Activated CD4-positive, CD25-positive, alpha-beta regulatory T cell treated with anti-CD3 and anti-CD28 coated beads, Interleukin-2, amount 50 U/mL, for 16 hours (primary cell): Measurements from ENCODE around the gene ADGRG6.
"Not testable (repeated sequence)": the region's sequence is repeated elsewhere in the genome, so short reads cannot be mapped to it uniquely, and the experiment has no call there.

ENCODE experiments used
- DNase-seq: peaks from one replicate; pipeline ENCODE4 v3.0.0-alpha.2; 2020; ENCODE audit warnings: low read depth, low spot score

The ADGRG6 gene

GRCh38 chr6:142301651-142302391, at the start of gene ADGRG6:
TSS of gene ADGRG6 (plus strand) at chr6:142302007. CDS start at chr6:142302330, 323 bp downstream.
- DNase-seq, result no peak

GRCh38 chr6:142254513-142254912, 47.3 kb upstream of the ADGRG6 start:
- no peak for DNase-seq

- no peak for DNase-seq
These were observed 46.0 kb upstream of the ADGRG6 start for GRCh38 chr6:142255785-142256184.

GRCh38 chr6:142258305-142258704, 43.5 kb upstream of the ADGRG6 start:
- no peak for DNase-seq

GRCh38 chr6:142258757-142259156, 43.0 kb upstream of the ADGRG6 start:
- no peak for DNase-seq

- no peak for DNase-seq
These were observed 41.1 kb upstream of the ADGRG6 start for GRCh38 chr6:142260748-142261147.

GRCh38 chr6:142262231-142262630, 39.6 kb upstream of the ADGRG6 start:
- DNase-seq, result no peak

GRCh38 chr6:142265476-142265875, 36.3 kb upstream of the ADGRG6 start:
- no peak for DNase-seq

- DNase-seq, result no peak
These were observed 35.7 kb upstream of the ADGRG6 start for GRCh38 chr6:142266060-142266459.

GRCh38 chr6:142271476-142271875, 30.3 kb upstream of the ADGRG6 start:
- DNase-seq, result no peak

GRCh38 chr6:142274656-142275055, 27.2 kb upstream of the ADGRG6 start:
- no peak for DNase-seq

- no peak for DNase-seq
These were observed 26.4 kb upstream of the ADGRG6 start for GRCh38 chr6:142275236-142276006.

GRCh38 chr6:142276256-142276655, 25.6 kb upstream of the ADGRG6 start:
- DNase-seq, result no peak

GRCh38 chr6:142279350-142280180, 22.2 kb upstream of the ADGRG6 start:
- DNase-seq, result no peak

GRCh38 chr6:142280265-142280664, 21.5 kb upstream of the ADGRG6 start:
- DNase-seq, result no peak

GRCh38 chr6:142280927-142281326, 20.9 kb upstream of the ADGRG6 start:
- no peak for DNase-seq

- DNase-seq, result not testable (repeated sequence)
These were observed 18.7 kb upstream of the ADGRG6 start for GRCh38 chr6:142283138-142283537.

- DNase-seq, result no peak
These were observed 17.4 kb upstream of the ADGRG6 start for GRCh38 chr6:142284419-142284818.

- no peak for DNase-seq
These were observed 16.3 kb upstream of the ADGRG6 start for GRCh38 chr6:142285235-142286087.

- DNase-seq, result no peak
These were observed 15.8 kb upstream of the ADGRG6 start for GRCh38 chr6:142286088-142286409.

GRCh38 chr6:142289687-142290086, 12.1 kb upstream of the ADGRG6 start:
- no peak for DNase-seq
